Transverse colon (tissue), 4 donors: Measurements from ENCODE around the gene TET2. TPM values are rescaled to one million over a fixed set of nuclear protein-coding genes. Genes with fewer than 3 reads are reported as not detected.

Experiments used
- DNase-seq: peaks from one replicate; pipeline ENCODE4 v3.0.0-alpha.2; 2019
- H3K27ac ChIP-seq, 4 donors: fragments of 200-600 bp; sonication (generic); 2 replicates each; pipeline ENCODE4 v1.5.1; 2016 to 2018; ENCODE audit warnings: inconsistent platforms in 4 of 4
- H3K27me3 ChIP-seq: fragments of 200-600 bp; sonication (generic); 2 replicates; pipeline ENCODE4 v1.5.1; 2017; ENCODE audit warnings: inconsistent platforms
- H3K36me3 ChIP-seq, 4 donors: fragments of 200-600 bp; sonication (generic); 2 replicates each; pipeline ENCODE4 v1.5.1; 2017 to 2019; ENCODE audit warnings: inconsistent platforms in 4 of 4
- H3K4me1 ChIP-seq, 4 donors: fragments of 200-600 bp; sonication (generic); 2 replicates each; pipeline ENCODE4 v1.5.1; 2017 to 2020; ENCODE audit warnings: inconsistent platforms in 4 of 4
- H3K4me3 ChIP-seq, 4 donors: fragments of 200-600 bp; sonication (generic); 1 replicate in 1 of 4; 2 replicates in 3 of 4; pipeline versions ENCODE4 v1.5.1 to v1.6.1; 2017 to 2019; ENCODE audit warnings: inconsistent platforms in 4 of 4
- H3K9me3 ChIP-seq, 2 donors: fragments of 200-600 bp; sonication (generic); 2 replicates each; pipeline ENCODE4 v1.5.1; 2017 to 2019; ENCODE audit warnings: inconsistent platforms in 2 of 2
- CTCF ChIP-seq, 5 experiments: fragments of 200-600 bp in 3 of 5; fragments of 450-650 bp in 2 of 5; sonication (generic) in 3 of 5; IDR thresholded peaks; 1 replicate in 2 of 5; 2 replicates in 3 of 5; pipeline ENCODE4 v1.5.1; 2016 to 2017; ENCODE audit warnings: antibody characterized with exemption in 5 of 5, inconsistent platforms in 3 of 5, mild to moderate bottlenecking in 2 of 5, moderate library complexity in 1 of 5
- EP300 ChIP-seq: sonication (generic); formaldehyde crosslinking; IDR thresholded peaks from one replicate; pipeline ENCODE4 v1.6.1; 2017; ENCODE audit warnings: antibody characterized with exemption, low read depth
- POLR2A ChIP-seq: fragments of 450-650 bp; IDR thresholded peaks from one replicate; pipeline ENCODE4 v1.6.1; 2016; ENCODE audit warnings: antibody characterized with exemption, mild to moderate bottlenecking, moderate library complexity
- POLR2AphosphoS5 ChIP-seq, 3 donors: sonication (generic); formaldehyde crosslinking; IDR thresholded peaks; one replicate each; pipeline ENCODE4 v1.6.1; 2016; ENCODE audit warnings: antibody characterized with exemption in 3 of 3
- WGBS, 2 donors: methylation state at CpG; one replicate each; pipeline ENCODE4 v1.1.5; 2018; ENCODE audit warnings: low coverage in 1 of 2; 5-methylcytosine and 5-hydroxymethylcytosine counted together
- in situ Hi-C, 4 donors: fragments of 200-750 bp; cut with MboI; loops; one replicate each; pipeline versions ENCODE4 v1.15.0 to v1.15.1; 2017; ENCODE audit warnings: low sequenced_read_pairs in 3 of 4, low pct_ligation_motif_present in 1 of 4, low pct_unique_long_range_greater_than_20kb in 1 of 4
- intact Hi-C: fragments of 100-400 bp; cut with DNase I; formaldehyde crosslinking; loops from one replicate; pipeline ENCODE4 v1.15.1; 2023; ENCODE audit warnings: low total_unique reads
- total RNA-seq, 4 donors: library from RNA; depleted of rRNA; stranded (reverse); fragments of >200 nt; gene quantifications; one replicate each; pipeline ENCODE4 v1.1.0, GENCODE V29; 2016

TET2 gene
- total RNA-seq, 4 donors from 2014 or later = 23.9 to 33.6 (median 29.5) TPM

- in situ Hi-C loops (no loop called here), intact Hi-C loops (no loop called here)
- peaks cover 4 to 34% (median 9%) of the 10 kb centered on the region in 4 donors for H3K4me1 ChIP-seq
- no peak overlapping the region for H3K27ac ChIP-seq
- no peak for DNase-seq
- WGBS, 2 donors = 69 to 70% methylated on average over 2 to 9 of the region's 9 CpGs
- no peak overlapping the region for H3K4me3 ChIP-seq
- no peaks in the 10 kb centered on the region for H3K9me3 ChIP-seq
- no peaks in the 10 kb centered on the region for H3K36me3 ChIP-seq
- H3K27me3 ChIP-seq = no peaks in the 10 kb centered on the region
- TF ChIP-seq EP300 (no peak), CTCF (IDR thresholded peaks at IDR 0.05) (no peak), POLR2A (no peak), POLR2AphosphoS5 (IDR thresholded peaks at IDR 0.05) (no peak)
These were observed 12.2 kb downstream of the TET2 start for GRCh38 chr4:105158837-105159236.

- H3K9me3 ChIP-seq = no peaks in the 10 kb centered on the region
- no peaks in the 10 kb centered on the region for H3K36me3 ChIP-seq
- no peak overlapping the region for H3K27ac ChIP-seq
- in situ Hi-C loops (no loop called here), intact Hi-C loops (no loop called here)
- no peak for DNase-seq
- H3K4me3 ChIP-seq = no peak overlapping the region
- no peak for TF ChIP-seq EP300
- TF ChIP-seq POLR2A = no peak
- no peak for TF ChIP-seq CTCF (IDR thresholded peaks at IDR 0.05)
- TF ChIP-seq POLR2AphosphoS5 (IDR thresholded peaks at IDR 0.05) = no peak
- no peaks in the 10 kb centered on the region for H3K27me3 ChIP-seq
- WGBS, 2 donors = 50 to 60% methylated on average over 1 of the region's 1 CpG
- H3K4me1 ChIP-seq = peaks cover 0 to 18% (median 4%) of the 10 kb centered on the region in 4 donors
These were observed 15.6 kb downstream of the TET2 start for GRCh38 chr4:105162123-105162796.

- H3K36me3 ChIP-seq = peaks cover 0 to 10% (median 0%) of the 10 kb centered on the region in 4 donors
- H3K27me3 ChIP-seq = no peaks in the 10 kb centered on the region
- in situ Hi-C loops (no loop called here), intact Hi-C loops (no loop called here)
- peaks cover 0 to 13% (median 4%) of the 10 kb centered on the region in 4 donors for H3K4me1 ChIP-seq
- H3K27ac ChIP-seq = no peak overlapping the region
- H3K4me3 ChIP-seq = no peak overlapping the region
- WGBS, 2 donors = 96 to 100% methylated on average over 1 of the region's 1 CpG
- H3K9me3 ChIP-seq = no peaks in the 10 kb centered on the region
- DNase-seq = no peak
- TF ChIP-seq EP300 = no peak
- TF ChIP-seq CTCF (IDR thresholded peaks at IDR 0.05) = no peak
- no peak for TF ChIP-seq POLR2AphosphoS5 (IDR thresholded peaks at IDR 0.05)
- TF ChIP-seq POLR2A = no peak
These were observed 17.9 kb downstream of the TET2 start for GRCh38 chr4:105164548-105164947.

GRCh38 chr4:105166066-105166465, 19.4 kb downstream of the TET2 start:
- TF ChIP-seq CTCF (IDR thresholded peaks at IDR 0.05) = no peak
- no peak for TF ChIP-seq POLR2A
- no peak for TF ChIP-seq POLR2AphosphoS5 (IDR thresholded peaks at IDR 0.05)
- no peak for TF ChIP-seq EP300
- Histone ChIP-seq H3K4me1 (peaks cover 0 to 21% (median 4%) of the 10 kb centered on the region in 4 donors), H3K9me3 (no peaks in the 10 kb centered on the region), H3K36me3 (peaks cover 0 to 10% (median 0%) of the 10 kb centered on the region in 4 donors), H3K27ac (no peak overlapping the region), H3K4me3 (no peak overlapping the region), H3K27me3 (no peaks in the 10 kb centered on the region)
- intact Hi-C loops = no loop called here
- in situ Hi-C loops = no loop called here
- DNase-seq = no peak
